Skin of body (tissue), 2 donors: ENCODE results near the gene CDK19. TPM values are rescaled to one million over a fixed set of nuclear protein-coding genes. Genes with fewer than 3 reads are reported as not detected.

Experiments used
- DNase-seq: peaks from one replicate; lab custom pipeline; 2025; lab: John Stamatoyannopoulos, UW
- total RNA-seq: library from RNA; depleted of rRNA; stranded (reverse); fragments of >200 nt; gene quantifications from one replicate; pipeline ENCODE4 v1.2.3, GENCODE V29; 2014

CDK19 gene
- total RNA-seq, 1 donor from 2014 or later: 22.4 TPM

DNA sequence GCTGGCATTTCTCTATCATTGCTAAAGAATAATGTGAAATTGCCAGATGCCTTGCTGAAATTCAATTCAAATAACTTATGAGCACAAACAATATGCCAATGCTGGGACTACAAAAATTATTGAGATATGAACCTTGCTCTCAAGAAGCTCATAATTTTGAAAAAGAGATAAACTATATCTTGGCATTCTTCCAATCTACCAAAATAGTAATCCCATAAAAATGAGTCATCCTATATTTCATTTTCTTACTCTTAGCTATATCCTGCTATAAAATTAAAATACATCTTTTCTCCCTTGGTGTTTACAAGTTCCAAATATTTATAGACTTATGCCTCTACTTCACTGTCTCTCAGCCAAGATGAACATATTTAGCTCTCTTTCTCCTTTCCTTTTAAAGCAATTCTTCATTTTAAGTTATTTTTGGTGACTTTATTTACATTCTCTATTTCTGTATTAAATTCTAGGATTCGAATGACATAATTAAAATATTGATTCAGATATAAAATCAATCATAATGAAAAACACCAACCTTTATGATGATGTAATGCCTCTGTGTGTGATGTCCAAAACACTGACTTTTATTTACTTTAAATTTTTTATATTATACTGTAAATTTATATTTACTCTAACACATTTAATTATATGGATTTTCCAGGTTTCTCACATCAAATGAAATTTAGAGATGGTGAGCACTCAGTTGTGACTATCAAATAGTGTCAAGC is 152.6 kb downstream of the CDK19 start:
- peak; percentile 56 for DNase-seq

DNA sequence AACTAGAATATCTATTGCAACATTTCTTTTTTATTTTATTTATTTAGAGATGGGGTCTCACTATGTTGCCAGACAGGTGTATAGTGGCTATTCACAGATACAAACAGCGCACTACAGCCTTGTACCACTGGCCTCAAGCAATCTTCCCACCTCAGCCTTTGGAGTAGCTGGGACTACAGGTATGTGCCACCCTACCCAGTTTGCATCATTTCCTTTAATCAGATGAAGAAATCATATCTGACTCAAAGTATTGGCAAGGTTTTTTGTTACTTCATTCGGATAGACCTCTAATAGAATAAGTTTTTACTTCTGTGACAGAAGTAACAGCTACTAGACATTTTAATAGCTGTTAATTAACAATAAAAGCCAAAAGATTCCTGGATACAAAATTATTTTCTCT is 153.9 kb downstream of the CDK19 start:
- no peak for DNase-seq

DNA sequence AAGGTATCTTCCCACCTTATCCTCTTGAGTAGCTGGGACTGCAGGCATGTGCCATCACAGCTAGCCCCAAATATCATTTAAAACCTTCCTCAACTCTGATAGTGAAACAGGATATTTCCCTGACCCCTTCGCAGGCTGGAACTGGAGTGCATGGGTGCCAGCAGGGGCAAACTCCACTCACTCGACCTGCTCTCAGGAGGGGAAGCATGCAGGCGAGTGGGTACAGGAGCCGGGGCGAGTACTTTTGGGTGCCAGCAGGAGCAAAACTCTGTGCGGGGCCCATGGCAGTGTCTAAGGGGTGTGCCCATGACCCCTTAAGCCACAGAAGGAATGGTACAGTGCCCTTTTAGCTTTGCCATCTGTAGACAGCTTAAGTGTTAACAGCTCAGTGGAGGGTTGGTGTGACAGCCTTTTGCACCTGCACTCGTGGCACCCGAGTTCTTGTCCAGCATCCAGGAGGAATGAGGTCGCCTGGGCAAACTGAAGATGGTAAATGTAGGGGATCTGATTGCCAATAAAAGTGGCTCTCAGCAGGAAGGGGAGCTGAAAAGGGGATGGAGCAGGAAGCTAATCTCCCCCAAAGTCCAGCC is 155.1 kb downstream of the CDK19 start:
- DNase-seq: no peak

DNA sequence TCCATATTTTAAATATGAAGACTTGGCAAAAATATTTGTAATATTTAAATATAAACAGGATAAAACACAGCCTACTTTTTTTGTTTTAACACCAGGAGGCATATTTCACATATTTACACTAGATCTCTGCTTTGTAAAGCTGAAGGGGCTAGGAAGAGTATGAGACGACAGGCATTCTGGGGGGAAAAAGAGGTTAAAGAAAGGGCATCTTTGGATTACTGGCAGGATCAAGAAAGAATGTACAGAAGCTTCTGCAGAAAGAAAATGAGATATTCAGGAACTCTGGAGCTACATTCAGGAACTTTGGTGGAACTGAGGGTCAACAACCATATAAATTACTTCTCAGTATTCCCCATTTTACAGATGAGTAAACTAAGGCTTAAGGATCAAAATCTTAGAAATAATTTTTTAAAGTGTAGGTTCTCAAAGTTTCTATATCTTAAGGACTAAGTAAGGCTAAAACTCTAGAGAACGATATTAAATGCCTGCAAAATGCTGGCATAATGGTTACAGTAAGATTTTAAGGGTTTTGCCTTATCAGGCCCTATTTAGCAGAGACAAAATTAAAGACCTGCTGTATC is 156.5 kb downstream of the CDK19 start:
- DNase-seq: no peak

DNA sequence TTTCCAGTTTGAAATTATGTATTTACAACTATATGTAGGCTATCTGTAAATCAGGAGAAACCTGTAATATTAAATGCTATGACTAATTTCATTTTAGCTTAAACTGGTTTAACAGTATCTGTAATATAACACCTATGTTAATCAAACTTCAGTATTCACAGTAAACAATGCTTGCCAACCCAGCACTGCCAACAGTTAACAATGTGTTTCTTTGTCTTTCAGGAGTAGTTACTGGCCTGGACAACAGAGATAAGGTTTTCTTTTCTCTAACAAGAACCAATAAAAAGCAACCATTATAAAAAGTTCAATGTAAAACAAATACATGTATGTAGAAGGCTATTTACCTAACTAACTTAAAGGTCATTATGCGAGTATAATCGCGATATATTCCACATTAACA is 158.8 kb downstream of the CDK19 start:
- no peak for DNase-seq

DNA sequence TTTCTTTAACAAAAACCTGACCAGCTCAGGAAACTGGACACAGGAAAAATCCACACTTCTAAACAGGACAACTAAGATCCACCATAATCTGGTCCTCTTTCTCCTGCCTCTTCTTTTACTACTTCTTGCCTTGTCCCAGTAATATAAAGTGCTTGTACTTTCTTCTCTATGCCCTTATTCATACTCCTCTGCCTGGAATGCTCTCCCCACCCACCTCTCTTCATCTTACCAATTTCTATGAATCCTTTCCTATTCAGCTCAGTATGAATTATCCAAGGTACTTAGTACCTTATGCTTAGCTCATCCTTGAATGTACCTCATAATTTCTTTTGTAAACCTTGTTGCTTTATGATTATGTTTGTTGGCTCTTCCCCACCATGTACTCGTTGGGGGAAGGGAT is 159.4 kb downstream of the CDK19 start:
- DNase-seq: no peak

DNA sequence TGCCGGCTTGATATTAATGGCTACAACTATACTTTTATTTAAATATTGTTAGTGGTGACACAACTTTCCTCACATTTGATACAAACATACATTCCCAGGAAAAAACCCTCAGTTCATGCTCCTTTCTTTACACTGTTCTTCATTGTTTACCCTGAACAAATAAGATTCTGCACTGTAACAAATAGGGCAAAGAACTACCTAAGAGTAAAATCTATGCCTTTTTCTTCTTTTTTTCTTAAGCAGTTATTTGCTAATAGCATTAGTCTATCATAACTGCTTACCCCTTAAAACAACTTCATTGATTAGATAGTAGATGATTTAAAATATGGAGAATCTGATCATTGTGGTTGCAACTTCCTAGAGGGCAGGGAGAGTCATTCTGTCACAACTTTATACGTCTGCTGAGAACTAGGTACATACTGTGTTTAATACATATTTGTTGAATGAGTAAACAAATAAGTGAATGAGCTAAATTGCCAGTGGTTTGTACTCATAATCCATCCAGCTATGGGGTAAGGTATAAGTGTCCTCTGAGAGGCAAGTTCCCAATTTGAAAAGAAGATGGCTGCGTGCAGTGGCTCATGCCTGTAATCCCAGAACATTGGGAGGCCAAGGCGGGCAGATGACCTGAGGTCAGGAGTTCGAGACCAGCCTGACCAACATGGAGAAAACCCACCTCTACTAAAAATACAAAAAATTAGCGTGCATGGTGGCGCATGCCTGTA is 161.0 kb downstream of the CDK19 start:
- DNase-seq: no peak

DNA sequence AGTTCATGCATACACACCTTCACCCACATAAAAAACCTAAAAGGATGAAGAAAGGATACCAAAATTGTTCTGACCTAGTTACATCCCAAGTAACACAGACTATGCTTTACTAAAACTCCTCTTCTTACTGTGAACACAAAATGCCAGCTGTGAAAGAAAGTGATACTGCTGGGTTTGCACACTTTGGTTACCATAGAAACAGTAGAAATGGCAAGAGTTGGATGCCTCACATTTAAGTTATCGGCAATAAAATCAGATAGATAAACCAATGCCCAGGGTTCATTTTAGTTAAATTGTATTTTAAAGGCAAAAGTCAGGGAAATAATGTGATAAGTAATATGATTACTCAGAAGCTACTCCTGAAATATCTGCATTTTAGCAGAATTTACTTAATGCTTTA is 161.9 kb downstream of the CDK19 start:
- no peak for DNase-seq

DNA sequence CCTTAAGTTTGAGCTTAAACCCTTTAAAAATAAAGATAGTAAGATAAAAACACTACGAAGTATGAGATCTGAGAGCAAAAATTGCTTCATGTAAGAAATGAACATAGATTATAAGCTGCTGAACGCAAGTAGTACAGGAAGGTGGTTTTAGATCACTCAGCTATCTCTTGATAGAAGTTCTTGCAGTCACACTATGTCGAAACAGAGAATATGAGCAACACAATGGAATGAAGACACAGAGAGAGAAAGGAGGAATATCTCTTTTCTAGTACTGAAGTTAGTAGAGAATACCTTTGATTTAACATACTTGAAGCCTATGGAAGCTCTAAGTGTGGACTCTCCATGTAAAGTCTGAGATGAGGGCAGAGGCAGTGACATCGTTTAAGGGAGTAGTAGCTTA is 162.7 kb downstream of the CDK19 start:
- no peak for DNase-seq

DNA sequence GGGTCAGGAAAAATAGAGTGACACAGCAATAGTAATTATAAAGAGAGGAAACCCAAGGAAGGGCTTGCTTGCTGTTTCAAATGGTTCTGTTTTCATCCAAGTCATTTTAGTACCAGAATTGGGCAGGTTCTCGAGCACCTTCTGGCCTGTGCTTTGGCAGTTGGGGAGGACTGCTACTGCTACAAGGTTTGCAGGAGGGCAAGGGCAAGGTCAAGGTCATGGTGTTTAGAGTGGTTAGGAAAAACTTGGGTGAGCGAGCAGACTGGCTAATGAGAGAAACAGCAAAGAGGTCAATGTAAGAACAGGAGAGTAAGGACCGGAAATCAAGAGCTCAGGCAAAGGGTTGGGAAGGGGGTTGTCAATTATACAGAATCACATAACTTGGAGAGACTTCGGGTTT is 164.5 kb downstream of the CDK19 start:
- DNase-seq: no peak

DNA sequence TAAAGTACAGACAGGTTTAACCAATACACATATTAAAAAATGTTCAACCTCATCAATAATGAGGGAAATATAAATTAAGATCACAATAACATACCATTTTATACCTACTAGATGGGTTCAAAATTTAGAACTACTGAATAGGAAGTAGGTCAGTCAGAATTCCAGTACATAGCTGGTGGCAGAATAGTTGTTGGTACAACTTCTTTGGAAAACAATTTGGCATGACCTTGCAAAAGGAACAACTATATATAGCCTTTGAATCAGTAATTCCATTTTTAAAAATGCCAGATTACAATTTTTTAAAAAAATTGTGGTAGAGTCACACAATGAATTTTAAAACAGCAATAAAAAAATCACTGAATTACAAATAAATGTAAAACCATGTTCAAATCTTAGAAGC is 165.6 kb downstream of the CDK19 start:
- no peak for DNase-seq

DNA sequence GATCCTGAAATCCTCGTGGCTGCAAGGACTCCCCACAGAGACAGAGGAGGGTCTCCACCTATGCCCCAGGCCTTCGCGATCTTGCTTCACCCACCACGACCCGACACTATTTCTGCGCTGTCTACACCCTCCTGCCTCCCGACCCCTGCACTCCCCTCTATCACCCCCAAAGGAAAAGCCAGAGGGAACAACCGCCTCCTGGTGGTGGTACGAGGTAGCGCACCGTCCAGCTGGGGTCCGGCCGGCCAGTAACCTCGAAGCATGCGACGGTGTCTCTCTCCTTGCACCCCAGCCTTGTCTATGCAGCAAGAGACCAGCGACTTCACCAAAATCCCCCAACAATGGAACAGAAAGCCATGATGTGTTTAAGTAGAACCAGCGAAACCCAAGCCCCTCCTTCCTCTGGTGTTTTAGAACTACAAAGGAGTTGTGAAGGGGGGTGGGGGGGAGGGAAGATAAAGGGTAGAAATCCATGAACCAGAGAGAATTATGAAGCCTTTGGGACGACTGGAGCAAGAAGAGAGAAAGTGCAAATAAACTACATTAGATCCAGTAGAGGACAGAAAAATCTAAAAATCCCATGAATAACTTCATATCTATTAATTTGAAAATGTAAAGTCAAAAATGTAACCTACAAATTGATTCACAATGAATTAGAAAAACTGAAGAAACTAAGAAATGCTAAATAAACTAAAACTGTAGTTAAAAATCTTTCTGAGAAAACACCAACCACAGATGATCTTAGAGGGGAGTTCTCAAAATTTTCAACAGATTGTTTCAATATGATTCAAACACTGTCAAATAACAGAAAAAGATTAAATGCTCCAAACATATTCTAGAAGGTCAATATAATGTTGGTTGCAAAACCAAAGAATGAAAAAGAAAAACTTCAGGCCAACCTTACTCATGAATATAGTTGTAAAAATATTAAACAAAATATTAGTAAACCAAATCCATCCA is 168.0 kb downstream of the CDK19 start:
- DNase-seq: no peak

DNA sequence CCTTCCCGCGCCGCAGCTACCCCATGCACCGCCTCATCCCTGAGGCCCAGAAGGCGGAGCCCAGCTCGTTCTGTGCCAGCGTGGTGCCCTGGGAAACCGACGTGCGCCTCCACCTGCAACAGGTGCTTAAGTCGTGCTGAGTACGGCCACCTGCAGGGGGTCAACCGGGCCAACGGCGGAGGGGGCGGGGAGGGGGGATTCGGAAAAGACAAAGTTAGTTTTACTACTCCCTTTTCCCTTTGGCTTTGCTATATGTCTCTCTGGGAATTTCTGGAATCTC is 168.9 kb downstream of the CDK19 start:
- DNase-seq: no peak

DNA sequence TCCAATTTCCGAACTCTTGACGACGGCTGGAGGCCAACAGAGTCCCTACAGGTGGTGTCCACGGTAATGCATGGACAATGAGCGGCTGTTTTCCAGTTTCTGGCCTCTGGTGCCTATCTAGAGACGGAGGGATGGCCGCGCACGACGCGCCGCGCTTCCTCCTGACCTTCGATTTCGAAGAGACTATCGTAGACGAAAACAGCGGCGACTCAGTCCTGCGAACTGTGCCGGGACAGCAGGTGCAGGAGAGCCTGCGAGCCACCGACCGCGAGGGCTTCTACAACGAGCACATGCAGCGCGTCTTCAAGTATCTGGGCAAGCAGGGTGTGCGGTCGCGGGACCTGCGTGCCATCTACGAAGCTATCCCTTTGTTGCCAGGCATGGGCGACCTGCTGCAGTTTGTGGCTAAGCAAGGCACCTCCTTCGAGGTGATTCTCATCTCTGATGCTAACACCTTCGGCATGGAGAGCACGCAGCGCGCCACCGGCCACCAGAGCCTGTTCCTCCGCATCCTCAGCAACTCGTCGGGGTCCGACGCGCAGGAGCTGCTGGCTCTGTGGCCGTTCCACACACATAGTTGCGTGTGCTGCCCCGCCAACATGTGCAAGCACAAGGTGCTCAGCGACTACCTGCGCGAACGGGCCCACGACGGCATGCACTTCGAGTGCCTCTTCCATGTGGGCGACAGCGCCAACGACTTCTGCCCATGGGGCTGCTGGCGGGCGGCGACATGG is 169.4 kb downstream of the CDK19 start:
- no peak for DNase-seq

DNA sequence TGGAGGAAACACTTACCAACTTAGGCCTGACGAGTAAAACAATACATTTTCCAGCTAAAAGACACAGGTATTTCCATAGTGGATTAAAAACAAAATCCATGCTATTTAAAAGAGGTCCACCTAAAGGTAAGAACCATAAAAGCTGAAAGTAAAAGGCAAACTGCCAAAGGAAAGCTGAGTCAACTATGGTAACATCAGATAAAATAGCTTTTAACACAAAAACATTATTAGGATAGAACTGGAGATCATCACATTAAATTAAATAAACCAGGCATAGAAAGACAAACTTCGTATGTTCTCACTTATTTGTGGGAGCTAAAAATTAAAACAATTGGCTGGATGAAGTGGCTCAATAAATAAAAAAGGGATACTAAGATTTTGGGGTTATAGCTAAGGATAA is 172.1 kb downstream of the CDK19 start:
- DNase-seq: no peak

DNA sequence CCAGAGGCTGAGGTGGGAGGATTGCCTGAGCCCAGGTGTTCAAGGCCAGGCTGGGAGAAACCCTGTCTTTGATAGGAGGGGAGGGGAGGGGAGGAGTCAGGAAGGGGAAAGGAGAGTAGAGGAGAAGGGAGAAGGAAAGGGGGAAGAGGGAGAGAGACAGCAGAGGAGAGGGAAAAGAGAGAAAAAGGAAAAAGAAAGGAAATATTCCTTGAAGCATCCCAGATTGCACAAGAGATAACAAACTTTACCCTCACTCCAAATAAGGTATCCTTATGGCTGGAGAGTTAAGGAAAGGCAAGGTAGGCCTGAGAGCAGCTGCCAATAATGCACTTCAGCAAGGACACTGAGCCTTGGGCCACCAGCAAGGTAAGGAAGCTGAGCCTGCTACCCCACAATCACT is 172.6 kb downstream of the CDK19 start:
- no peak for DNase-seq

DNA sequence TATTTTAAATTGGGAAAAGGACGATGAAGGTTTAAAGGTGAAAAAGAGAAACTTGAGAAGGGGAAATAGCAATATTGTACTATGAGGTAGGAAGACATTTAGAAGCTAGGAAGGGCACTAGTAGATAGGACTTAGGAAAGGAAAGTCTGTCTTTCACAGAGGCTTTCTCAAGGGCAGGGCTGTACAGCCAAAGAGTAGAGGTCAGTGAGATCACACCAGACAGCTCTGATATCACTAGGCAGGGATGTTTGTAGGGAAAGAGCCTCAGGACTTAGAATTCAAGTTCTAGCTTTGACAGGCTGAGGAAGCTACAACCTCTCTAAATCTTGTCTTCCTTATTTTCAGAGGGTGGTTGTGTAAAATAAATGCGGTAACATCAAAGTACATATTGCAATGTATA is 178.5 kb downstream of the CDK19 start:
- DNase-seq: no peak

DNA sequence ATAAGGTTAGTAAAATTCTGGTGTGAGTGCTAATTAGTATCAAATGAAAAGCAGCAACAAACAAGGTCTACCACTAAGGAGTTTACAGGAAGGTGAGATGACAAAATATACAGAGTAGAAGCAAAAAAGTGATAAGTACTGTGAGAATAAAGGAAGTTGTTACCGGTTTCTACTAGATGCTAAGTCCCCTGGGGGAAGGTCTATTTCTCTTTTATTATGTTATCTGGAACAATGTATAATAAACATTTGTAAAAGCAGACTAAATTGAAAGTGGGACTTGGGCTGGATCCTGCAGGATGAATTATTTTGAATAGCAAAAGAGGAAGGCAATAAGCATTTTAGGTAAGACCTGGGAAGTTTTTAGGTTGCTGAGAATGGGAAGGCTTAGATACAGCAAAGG is 180.2 kb downstream of the CDK19 start:
- no peak for DNase-seq

DNA sequence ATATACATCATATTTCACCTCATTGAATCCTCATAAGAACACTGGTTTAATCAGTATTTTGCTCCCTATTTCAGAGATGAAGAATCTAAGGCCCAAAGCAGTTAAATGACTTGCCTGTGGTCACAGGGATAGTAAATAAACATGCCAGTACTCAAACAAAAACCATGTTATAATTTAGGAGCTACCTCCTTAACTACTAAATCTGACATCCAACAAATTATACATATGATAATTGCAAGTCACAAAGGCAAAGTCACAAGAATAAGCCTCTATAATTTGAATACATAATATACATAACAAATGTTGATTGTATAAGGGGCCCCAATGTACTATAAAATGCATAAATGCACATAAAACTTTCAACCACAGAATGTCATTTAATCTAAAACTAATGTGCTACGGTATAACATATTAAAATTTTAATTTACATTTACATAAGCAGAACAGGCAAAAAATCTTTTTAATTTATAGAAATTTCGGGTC is 181.5 kb downstream of the CDK19 start:
- no peak for DNase-seq

DNA sequence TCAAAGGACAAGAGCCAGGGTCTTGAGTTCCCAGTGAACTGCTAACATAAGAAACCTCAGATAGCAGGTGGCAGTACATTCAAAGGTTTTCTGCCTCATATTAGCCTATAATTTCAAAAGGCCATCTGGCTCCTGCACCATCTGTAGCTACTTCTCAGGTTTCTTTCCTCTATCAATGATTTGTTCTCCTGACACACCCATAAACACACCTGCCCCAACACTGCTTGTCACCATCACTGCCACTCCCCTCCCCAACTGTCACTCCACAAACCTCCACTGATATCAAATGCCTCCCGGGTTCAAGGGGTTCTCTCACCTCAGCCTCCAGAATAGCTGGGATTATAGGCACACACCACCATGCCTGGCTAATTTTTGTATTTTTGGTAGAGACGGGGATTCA is 186.1 kb downstream of the CDK19 start:
- DNase-seq: no peak

DNA sequence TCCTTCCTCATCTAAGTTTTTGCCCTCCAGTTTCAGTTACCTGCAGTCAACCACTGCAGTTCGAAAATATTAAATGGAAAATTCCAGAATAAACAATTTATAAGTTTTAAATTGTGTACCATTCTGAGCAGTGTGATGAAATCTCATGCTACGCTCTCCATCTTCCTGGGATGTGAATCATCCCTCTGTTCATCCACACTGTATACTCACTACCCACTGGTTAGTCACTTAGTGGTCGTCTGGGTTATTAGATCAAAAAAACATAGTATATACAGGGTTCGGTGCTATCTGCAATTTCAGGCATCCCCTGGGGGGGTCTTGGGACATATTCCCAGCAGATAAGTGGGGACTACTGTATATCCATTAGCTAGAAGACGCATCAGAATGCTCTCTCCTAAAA is 186.9 kb downstream of the CDK19 start:
- no peak for DNase-seq
